ENCODE results near the gene TFPI2. TPM values are rescaled to one million over a fixed set of nuclear protein-coding genes. Genes with fewer than 3 reads are reported as not detected.
"Not testable (repeated sequence)": the region's sequence is repeated elsewhere in the genome, so short reads cannot be mapped to it uniquely, and the experiment has no call there.

TFPI2 gene
- total RNA-seq, 1 donor = 97.3 TPM

- TF ChIP-seq CTCF (IDR thresholded peaks at IDR 0.05; ENCODE audit: insufficient read depth, low read length) = no peak
- DNase-seq (ENCODE audit: low read depth) = peak; percentile 62
- peak overlapping the region; percentile 85 for H3K4me3 ChIP-seq (ENCODE audit: low read depth, low read length)
Measured at GRCh38 chr7:93920496-93921182, 30.1 kb upstream of the TFPI2 start.

- not testable (repeated sequence) for H3K4me3 ChIP-seq (ENCODE audit: low read depth, low read length); DNase-seq (ENCODE audit: low read depth)
Measured at GRCh38 chr7:93916315-93916714, 25.8 kb upstream of the TFPI2 start.

- not testable (repeated sequence) for DNase-seq (ENCODE audit: low read depth); H3K4me3 ChIP-seq (ENCODE audit: low read depth, low read length)
Measured at GRCh38 chr7:93915888-93916287, 25.3 kb upstream of the TFPI2 start.

- H3K4me3 ChIP-seq (ENCODE audit: low read depth, low read length); DNase-seq (ENCODE audit: low read depth): not testable (repeated sequence)
Measured at GRCh38 chr7:93915206-93915842, 24.8 kb upstream of the TFPI2 start.

GRCh38 chr7:93914581-93915066 is 24.1 kb upstream of the TFPI2 start:
- peak; percentile 92 for DNase-seq (ENCODE audit: low read depth)
- TF ChIP-seq CTCF (IDR thresholded peaks at IDR 0.05; ENCODE audit: insufficient read depth, low read length) = no peak
- no peak overlapping the region for H3K4me3 ChIP-seq (ENCODE audit: low read depth, low read length)

- H3K4me3 ChIP-seq (ENCODE audit: low read depth, low read length) = no peak overlapping the region
- no peak for TF ChIP-seq CTCF (IDR thresholded peaks at IDR 0.05; ENCODE audit: insufficient read depth, low read length)
- DNase-seq (ENCODE audit: low read depth) = no peak
Measured at GRCh38 chr7:93913197-93913596, 22.6 kb upstream of the TFPI2 start.

GRCh38 chr7:93911661-93912060 is 21.1 kb upstream of the TFPI2 start:
- DNase-seq (ENCODE audit: low read depth); H3K4me3 ChIP-seq (ENCODE audit: low read depth, low read length): not testable (repeated sequence)

- not testable (repeated sequence) for H3K4me3 ChIP-seq (ENCODE audit: low read depth, low read length)
- peak; percentile 15 for DNase-seq (ENCODE audit: low read depth)
Measured at GRCh38 chr7:93911242-93911641, 20.7 kb upstream of the TFPI2 start.

- DNase-seq (ENCODE audit: low read depth) = peak; percentile 97
- TF ChIP-seq CTCF (IDR thresholded peaks at IDR 0.05; ENCODE audit: insufficient read depth, low read length) = no peak
Measured at GRCh38 chr7:93910076-93910994, 19.8 kb upstream of the TFPI2 start.

More at GRCh38 chr7:93910076-93910994, 19.8 kb upstream of the TFPI2 start:
- H3K4me3 ChIP-seq (ENCODE audit: low read depth, low read length) = no peak overlapping the region
